ENCODE data around the gene PRKN.

Gene PRKN

DNA sequence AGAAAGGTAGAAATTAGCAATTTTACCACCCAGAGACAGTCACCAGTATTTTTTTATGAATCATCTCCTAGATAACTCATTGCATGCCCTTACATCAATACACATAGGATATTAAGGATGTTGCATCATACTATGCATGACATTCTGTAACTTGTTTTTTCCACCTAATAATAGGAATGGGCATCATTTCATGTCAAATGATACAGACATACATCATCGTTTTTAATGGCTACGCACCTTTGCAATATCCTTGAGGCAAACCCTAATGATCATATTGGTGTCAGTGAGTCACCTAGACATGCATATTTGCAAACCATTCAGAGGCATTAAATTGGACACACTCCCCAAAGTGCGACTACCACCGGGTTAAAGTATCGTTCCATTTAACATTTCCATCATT lies 1144.0 kb downstream of the PRKN start:
- DNase-seq (ENCODE audit: low read depth): peak; percentile 1
- H3K4me3 ChIP-seq (ENCODE audit: low read length): no peak overlapping the region
- TF ChIP-seq, protein P1, sequence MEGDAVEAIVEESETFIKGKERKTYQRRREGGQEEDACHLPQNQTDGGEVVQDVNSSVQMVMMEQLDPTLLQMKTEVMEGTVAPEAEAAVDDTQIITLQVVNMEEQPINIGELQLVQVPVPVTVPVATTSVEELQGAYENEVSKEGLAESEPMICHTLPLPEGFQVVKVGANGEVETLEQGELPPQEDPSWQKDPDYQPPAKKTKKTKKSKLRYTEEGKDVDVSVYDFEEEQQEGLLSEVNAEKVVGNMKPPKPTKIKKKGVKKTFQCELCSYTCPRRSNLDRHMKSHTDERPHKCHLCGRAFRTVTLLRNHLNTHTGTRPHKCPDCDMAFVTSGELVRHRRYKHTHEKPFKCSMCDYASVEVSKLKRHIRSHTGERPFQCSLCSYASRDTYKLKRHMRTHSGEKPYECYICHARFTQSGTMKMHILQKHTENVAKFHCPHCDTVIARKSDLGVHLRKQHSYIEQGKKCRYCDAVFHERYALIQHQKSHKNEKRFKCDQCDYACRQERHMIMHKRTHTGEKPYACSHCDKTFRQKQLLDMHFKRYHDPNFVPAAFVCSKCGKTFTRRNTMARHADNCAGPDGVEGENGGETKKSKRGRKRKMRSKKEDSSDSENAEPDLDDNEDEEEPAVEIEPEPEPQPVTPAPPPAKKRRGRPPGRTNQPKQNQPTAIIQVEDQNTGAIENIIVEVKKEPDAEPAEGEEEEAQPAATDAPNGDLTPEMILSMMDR (IDR thresholded peaks at IDR 0.05; ENCODE audit: insufficient read depth, low read depth, low read length, missing control alignments): no peak

DNA sequence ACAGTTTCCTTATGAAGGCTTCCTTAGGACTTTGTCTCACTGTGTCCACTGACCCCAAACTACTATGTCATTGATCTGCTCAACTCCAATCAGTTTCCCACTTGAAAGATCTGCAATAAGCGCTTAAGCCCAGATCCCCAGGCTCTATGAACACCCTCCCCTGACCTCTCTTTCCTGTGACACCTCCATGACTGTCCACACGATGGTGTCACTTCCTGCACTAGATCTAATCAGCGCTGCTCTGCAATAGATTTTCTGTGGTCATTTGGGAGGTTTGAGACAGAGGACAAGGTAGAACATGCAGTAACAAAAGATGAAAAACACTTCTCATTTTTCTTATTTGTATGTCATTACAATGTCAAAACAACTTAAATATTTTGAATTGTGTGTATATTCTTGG lies 1149.1 kb downstream of the PRKN start:
- DNase-seq (ENCODE audit: low read depth): no peak
- TF ChIP-seq, protein P1 (IDR thresholded peaks at IDR 0.05; ENCODE audit: insufficient read depth, low read depth, low read length, missing control alignments): no peak
- no peak overlapping the region for H3K4me3 ChIP-seq (ENCODE audit: low read length)

DNA sequence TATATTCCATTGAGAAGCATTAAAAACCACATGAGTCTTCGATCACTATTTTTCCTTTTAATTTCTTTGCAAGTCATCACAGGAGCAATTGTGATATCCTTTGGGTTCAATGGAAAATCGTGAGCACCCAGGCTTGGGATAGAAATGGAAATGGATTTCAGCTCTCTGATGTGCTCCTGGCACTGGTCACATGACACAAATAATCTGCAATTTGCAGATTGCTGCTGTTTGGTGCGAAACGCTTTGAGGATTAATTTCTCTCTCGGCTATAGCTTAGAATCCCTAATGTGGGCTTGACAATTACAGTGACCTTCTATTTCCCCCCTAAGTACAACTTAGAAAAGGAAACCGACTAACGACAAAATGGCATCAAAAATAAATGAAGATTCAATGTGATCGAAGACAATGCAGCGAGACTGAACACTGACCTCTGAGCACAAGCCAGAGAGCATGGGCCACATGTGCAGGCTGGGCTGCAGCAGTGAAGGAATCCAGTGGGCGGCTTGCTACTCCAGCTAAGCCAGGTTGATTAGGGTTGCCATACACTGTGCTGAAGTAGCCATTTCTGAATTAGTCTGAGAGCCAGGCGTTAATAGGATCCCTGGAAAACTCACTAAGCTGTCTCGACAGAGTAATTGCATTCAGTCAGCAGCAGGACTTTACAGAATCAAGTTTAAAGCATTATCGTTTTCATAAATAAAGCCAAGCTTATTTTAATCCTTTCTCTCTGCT lies 1151.9 kb downstream of the PRKN start:
- DNase-seq (ENCODE audit: low read depth): no peak
- H3K4me3 ChIP-seq (ENCODE audit: low read length): no peak overlapping the region
- TF ChIP-seq, protein P1 (IDR thresholded peaks at IDR 0.05; ENCODE audit: insufficient read depth, low read depth, low read length, missing control alignments): no peak

DNA sequence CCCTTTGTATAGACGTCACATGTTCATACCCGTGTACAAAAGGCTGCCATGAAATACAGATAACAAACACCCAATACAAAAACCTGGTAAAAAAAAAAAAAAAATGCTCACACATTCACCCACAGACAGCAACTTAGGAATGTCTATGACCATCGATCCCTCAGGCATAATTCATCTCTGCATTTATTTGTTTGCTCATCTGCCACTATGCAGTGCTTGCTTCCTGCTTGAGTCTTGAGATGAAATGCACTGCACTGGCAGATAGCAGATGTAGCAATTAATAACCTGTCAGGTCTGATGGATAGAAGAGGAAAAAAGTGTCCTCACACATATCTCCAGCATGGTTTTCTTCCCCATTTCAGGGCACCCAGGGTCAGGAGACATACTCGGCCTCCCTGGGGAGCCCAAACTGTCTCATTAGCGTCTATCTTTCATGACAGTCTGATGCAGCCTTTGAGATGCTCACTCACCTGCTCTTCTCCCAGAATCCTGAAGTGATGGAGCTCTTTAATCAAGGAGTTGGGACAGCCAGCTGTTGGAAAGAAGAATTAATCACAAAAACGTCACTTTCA lies 1158.6 kb downstream of the PRKN start:
- TF ChIP-seq, protein P1 (IDR thresholded peaks at IDR 0.05; ENCODE audit: insufficient read depth, low read depth, low read length, missing control alignments): no peak
- DNase-seq (ENCODE audit: low read depth): no peak
- H3K4me3 ChIP-seq (ENCODE audit: low read length): no peak overlapping the region

DNA sequence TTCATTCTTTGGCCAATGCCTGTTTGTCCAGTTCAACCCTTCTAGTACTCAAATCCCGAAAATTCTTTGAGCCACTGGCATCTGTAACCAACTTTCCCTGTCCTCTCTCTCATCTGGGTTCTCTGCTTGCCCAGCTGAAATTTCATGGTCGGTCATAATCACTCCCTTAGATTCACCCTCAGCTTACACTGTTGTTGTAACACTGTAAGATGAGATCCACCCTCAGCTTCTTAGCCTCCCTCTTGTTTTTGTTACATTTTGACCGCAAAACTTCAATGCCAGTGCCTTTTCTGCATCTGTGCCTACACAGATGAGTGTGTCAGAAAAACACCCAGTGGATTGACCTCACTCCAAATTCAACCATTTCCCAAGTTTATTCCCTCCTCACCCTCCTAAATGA lies 1162.6 kb downstream of the PRKN start:
- TF ChIP-seq, protein P1 (IDR thresholded peaks at IDR 0.05; ENCODE audit: insufficient read depth, low read depth, low read length, missing control alignments): no peak
- no peak overlapping the region for H3K4me3 ChIP-seq (ENCODE audit: low read length)
- no peak for DNase-seq (ENCODE audit: low read depth)

DNA sequence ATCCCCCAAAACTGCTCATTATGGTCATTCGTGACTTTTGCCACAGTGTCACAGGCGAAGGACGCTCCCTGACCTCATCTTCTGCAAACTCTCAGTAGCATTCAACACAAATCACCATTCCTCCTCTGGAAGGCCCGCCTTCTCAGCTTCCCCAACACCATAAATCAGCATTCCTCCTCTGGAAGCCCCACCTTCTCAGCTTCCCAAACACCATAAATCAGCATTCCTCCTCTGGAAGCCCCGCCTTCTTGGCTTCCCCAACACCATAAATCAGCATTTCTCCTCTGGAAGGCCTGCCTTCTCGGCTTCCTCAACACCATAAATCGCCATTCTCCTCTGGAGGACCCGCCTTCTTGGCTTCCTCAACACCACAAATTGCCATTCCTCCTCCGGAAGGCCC lies 1165.7 kb downstream of the PRKN start:
- no peak for DNase-seq (ENCODE audit: low read depth)
- H3K4me3 ChIP-seq (ENCODE audit: low read length): no peak overlapping the region
- TF ChIP-seq, protein P1 (IDR thresholded peaks at IDR 0.05; ENCODE audit: insufficient read depth, low read depth, low read length, missing control alignments): no peak

All from epithelial cell of esophagus (primary cell).